ENCODE measurements around the gene PLA2G10.

The PLA2G10 gene

GRCh38 chr16:14629612-14629918, 64.5 kb downstream of the PLA2G10 start:
- in situ Hi-C loops (cut with HindIII; ENCODE audit: low pct_ligation_motif_present, low sequenced_read_pairs) = no loop called here
- TF ChIP-seq CTCF (IDR thresholded peaks at IDR 0.05; ENCODE audit: low read depth, low read length, missing control alignments) = no peak
- Histone ChIP-seq H3K36me3 (replicated peaks) (peaks cover 9% of the 10 kb centered on the region), H3K27ac (peak overlapping the region; percentile 81), H3K4me3 (ENCODE audit: low read depth, low read length) (peak overlapping the region; percentile 95), H3K27me3 (replicated peaks) (no peaks in the 10 kb centered on the region)
- DNase-seq = no peak

DNA sequence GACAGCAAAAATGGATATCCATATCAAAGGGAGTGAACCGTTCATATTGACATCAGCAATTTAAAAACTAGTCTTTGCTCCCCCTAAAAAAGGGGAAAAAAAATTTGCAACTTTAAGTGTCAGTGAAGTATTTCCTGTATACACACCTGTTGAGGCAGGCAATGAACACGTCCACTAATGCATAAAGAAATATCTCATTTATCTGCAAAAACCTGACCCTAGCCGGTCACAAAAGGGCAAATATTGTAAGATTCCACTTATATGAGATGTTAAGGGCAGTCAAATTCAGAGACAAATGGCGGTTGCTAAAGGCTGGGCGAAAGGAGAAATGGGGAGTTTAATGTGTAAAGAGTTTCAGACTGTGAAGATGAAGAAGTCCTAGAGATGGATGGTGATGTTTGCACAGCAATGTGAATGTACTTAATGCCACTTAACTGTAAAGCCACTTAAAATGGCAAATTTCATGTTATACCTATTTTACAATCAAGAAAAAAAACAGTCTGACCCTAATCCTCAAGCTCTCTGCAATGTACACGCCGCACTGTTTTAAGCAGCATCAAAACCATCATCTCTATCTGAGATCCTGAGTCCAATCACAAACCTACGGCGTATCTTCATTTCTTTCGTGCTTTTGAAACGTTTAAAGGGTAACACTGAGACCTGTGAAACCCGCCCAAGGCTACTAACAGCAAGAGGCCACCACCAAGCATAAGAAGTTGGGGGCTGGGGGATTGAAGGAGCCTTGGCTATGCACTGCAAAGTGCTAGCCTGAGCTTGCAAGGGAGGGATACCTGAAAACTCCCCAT, 65.1 kb downstream of the PLA2G10 start:
- no peak for TF ChIP-seq CTCF (IDR thresholded peaks at IDR 0.05; ENCODE audit: low read depth, low read length, missing control alignments)
- Histone ChIP-seq H3K27me3 (replicated peaks) (no peaks in the 10 kb centered on the region), H3K36me3 (replicated peaks) (peaks cover 9% of the 10 kb centered on the region), H3K4me3 (ENCODE audit: low read depth, low read length) (peak overlapping the region; percentile 95), H3K27ac (peak overlapping the region; percentile 81)
- no peak for DNase-seq
- in situ Hi-C loops (cut with HindIII; ENCODE audit: low pct_ligation_motif_present, low sequenced_read_pairs) = no loop called here

DNA sequence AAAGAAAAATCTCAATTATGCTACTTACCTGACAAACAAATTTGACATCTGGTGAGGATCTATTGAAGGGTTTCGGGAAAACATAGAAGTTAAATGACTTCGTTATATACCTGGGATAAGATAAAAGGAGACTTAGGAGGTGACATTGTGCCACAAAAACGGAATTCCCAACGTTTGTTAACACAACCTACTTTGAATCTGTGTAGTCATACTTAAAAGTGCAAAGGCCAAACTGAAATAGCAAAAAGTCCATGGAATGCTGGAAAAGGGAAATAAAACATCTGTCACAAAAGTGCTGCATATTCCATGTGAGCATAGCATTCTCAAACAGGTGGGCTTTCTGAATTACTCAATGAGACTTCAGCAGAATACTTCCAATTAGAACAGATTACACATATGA, 67.0 kb downstream of the PLA2G10 start:
- Histone ChIP-seq H3K36me3 (replicated peaks) (peaks cover 9% of the 10 kb centered on the region), H3K27me3 (replicated peaks) (no peaks in the 10 kb centered on the region), H3K4me3 (ENCODE audit: low read depth, low read length) (no peak overlapping the region), H3K27ac (no peak overlapping the region)
- no peak for TF ChIP-seq CTCF (IDR thresholded peaks at IDR 0.05; ENCODE audit: low read depth, low read length, missing control alignments)
- in situ Hi-C loops (cut with HindIII; ENCODE audit: low pct_ligation_motif_present, low sequenced_read_pairs) = no loop called here
- no peak for DNase-seq

Measured in brain microvascular endothelial cell (primary cell).